ENCODE data around the gene PLK1. TPM values are rescaled to one million over a fixed set of nuclear protein-coding genes. Genes with fewer than 3 reads are reported as not detected.
"Not testable (repeated sequence)": the region's sequence is repeated elsewhere in the genome, so short reads cannot be mapped to it uniquely, and the experiment has no call there.

The PLK1 gene
- total RNA-seq = 3.2 and 5.0 TPM in 2 replicates
- polyA plus RNA-seq = 13.6 and 17.8 TPM in 2 replicates

DNA sequence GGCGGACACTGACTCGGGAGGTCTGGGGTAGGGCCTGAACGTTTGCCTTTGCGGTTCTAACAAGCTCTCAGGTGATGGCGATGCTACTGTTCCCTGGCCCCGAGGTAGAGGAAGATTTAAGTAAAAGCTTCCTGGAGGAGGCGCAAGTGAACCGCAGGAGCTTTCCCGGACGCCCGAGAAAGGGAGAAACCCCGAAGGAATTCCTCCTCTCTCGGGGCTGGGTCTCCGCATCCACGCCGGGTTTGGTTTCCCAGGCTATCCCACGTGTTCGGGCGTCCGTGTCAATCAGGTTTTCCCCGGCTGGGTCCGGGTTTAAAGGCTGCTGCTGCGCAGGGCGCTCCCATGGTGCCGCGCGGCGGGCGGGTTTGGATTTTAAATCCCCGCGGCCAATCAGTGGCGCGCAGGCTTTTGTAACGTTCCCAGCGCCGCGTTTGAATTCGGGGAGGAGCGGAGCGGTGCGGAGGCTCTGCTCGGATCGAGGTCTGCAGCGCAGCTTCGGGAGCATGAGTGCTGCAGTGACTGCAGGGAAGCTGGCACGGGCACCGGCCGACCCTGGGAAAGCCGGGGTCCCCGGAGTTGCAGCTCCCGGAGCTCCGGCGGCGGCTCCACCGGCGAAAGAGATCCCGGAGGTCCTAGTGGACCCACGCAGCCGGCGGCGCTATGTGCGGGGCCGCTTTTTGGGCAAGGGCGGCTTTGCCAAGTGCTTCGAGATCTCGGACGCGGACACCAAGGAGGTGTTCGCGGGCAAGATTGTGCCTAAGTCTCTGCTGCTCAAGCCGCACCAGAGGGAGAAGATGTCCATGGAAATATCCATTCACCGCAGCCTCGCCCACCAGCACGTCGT lies at the start of gene PLK1:
Gene PLK1, plus strand, starts transcription at position 460 of the 844 bp plus-strand sequence. Its CDS starts 44 bp downstream, at position 504.
- Histone ChIP-seq H3K4me1 (ENCODE audit: insufficient read depth) (peaks cover 6% of the 10 kb centered on the region), H3K4me3 (peak within 1 kb of the TSS; percentile 74), H2AFZ (peak within 1 kb of the TSS; percentile 58), H3K36me3 (replicated peaks; ENCODE audit: insufficient read depth, low read depth) (no peaks in the 10 kb centered on the region), H3K4me2 (peak within 1 kb of the TSS; percentile 98), H4K20me1 (ENCODE audit: insufficient read depth, poor library complexity, severe bottlenecking) (no peaks in the 10 kb centered on the region), H3K27ac (peak within 1 kb of the TSS; percentile 26), H3K27me3 (no peaks in the 10 kb centered on the region), H3K9me3 (ENCODE audit: low read depth) (no peaks in the 10 kb centered on the region), H3K79me2 (peaks cover 31% of the 10 kb centered on the region), H3K9me2 (replicated peaks; ENCODE audit: insufficient read depth) (no peaks in the 10 kb centered on the region)
- 1% methylated on average over 75 of the region's 75 CpGs for WGBS (ENCODE audit: low lambda C conversion rate, missing lambda C conversion rate)
- DNase-seq (ENCODE audit: low spot score) = peak; percentile 92
- TF ChIP-seq EZH2phosphoT487 (IDR thresholded peaks at IDR 0.05; ENCODE audit: low read depth, severe bottlenecking, unreplicated experiment) (no peak), CTCF (IDR thresholded peaks at IDR 0.05; ENCODE audit: poor library complexity) (peak; percentile 49), EZH2 (IDR thresholded peaks at IDR 0.05; ENCODE audit: borderline replicate concordance) (no peak)

DNA sequence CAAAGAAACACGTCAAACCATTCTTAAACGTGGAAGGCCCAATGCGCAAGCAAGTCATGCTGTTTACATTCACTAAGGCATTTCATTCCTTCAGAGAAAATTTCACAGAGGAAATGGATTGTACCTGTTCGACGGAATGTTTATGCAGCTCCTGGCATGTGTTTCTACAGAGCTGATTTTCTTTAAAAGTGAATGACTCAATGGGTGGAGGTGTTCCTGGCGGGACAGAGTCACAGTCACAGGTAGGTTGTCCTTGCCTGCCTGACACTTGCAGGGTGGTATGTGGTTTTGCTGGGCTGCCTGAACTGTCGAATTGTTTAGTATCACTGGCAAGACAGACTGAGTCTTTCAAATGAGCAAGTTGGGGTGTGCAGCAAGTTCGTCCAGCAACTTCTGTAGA lies 49.2 kb upstream of the PLK1 start:
- WGBS (ENCODE audit: low lambda C conversion rate, missing lambda C conversion rate) = 88% methylated on average over 8 of the region's 8 CpGs
- H3K4me1 ChIP-seq (ENCODE audit: insufficient read depth) = no peaks in the 10 kb centered on the region
- no peak overlapping the region for H2AFZ ChIP-seq
- no peak for TF ChIP-seq EZH2 (IDR thresholded peaks at IDR 0.05; ENCODE audit: borderline replicate concordance)
- TF ChIP-seq EZH2phosphoT487 (IDR thresholded peaks at IDR 0.05; ENCODE audit: low read depth, severe bottlenecking, unreplicated experiment) = no peak
- no peak for TF ChIP-seq CTCF (IDR thresholded peaks at IDR 0.05; ENCODE audit: poor library complexity)
- DNase-seq (ENCODE audit: low spot score) = no peak
- H3K27ac ChIP-seq = no peak overlapping the region
- H3K36me3 ChIP-seq (replicated peaks; ENCODE audit: insufficient read depth, low read depth) = no peaks in the 10 kb centered on the region
- H3K4me2 ChIP-seq = no peak overlapping the region
- H3K79me2 ChIP-seq = no peaks in the 10 kb centered on the region
- no peaks in the 10 kb centered on the region for H4K20me1 ChIP-seq (ENCODE audit: insufficient read depth, poor library complexity, severe bottlenecking)
- no peak overlapping the region for H3K4me3 ChIP-seq
- H3K9me3 ChIP-seq (ENCODE audit: low read depth) = no peaks in the 10 kb centered on the region
- no peaks in the 10 kb centered on the region for H3K27me3 ChIP-seq
- no peaks in the 10 kb centered on the region for H3K9me2 ChIP-seq (replicated peaks; ENCODE audit: insufficient read depth)

GRCh38 chr16:23631874-23632273 lies 46.8 kb upstream of the PLK1 start:
- H3K9me3 ChIP-seq (ENCODE audit: low read depth); H3K27ac ChIP-seq; H3K4me2 ChIP-seq; H4K20me1 ChIP-seq (ENCODE audit: insufficient read depth, poor library complexity, severe bottlenecking); H2AFZ ChIP-seq; H3K4me1 ChIP-seq (ENCODE audit: insufficient read depth); H3K79me2 ChIP-seq; DNase-seq (ENCODE audit: low spot score); H3K9me2 ChIP-seq (replicated peaks; ENCODE audit: insufficient read depth); H3K27me3 ChIP-seq; H3K4me3 ChIP-seq; H3K36me3 ChIP-seq (replicated peaks; ENCODE audit: insufficient read depth, low read depth): not testable (repeated sequence)
- 83% methylated on average over 3 of the region's 3 CpGs for WGBS (ENCODE audit: low lambda C conversion rate, missing lambda C conversion rate)

- whole genome bisulfite sequencing (ENCODE audit: low lambda C conversion rate, missing lambda C conversion rate) = 85% methylated on average over 4 of the region's 4 CpGs
- Histone ChIP-seq H4K20me1 (ENCODE audit: insufficient read depth, poor library complexity, severe bottlenecking) (no peaks in the 10 kb centered on the region), H2AFZ (no peak overlapping the region), H3K9me3 (ENCODE audit: low read depth) (no peaks in the 10 kb centered on the region), H3K4me1 (ENCODE audit: insufficient read depth) (no peaks in the 10 kb centered on the region), H3K27ac (no peak overlapping the region), H3K9me2 (replicated peaks; ENCODE audit: insufficient read depth) (no peaks in the 10 kb centered on the region), H3K4me2 (no peak overlapping the region), H3K79me2 (no peaks in the 10 kb centered on the region), H3K4me3 (no peak overlapping the region), H3K27me3 (no peaks in the 10 kb centered on the region), H3K36me3 (replicated peaks; ENCODE audit: insufficient read depth, low read depth) (no peaks in the 10 kb centered on the region)
- DNase-seq (ENCODE audit: low spot score) = no peak
- TF ChIP-seq CTCF (IDR thresholded peaks at IDR 0.05; ENCODE audit: poor library complexity) (no peak), EZH2 (IDR thresholded peaks at IDR 0.05; ENCODE audit: borderline replicate concordance) (no peak)
These were observed 44.1 kb upstream of the PLK1 start for GRCh38 chr16:23634461-23635036.

Measured in hepatocyte (in vitro differentiated cells).